ENCODE measurements around the gene CAMK4. TPM values are rescaled to one million over a fixed set of nuclear protein-coding genes. Genes with fewer than 3 reads are reported as not detected.

Gene CAMK4
- total and polyA plus RNA-seq, 7 donors: 0.02 to 1.00 (median 0.15) TPM; not detected in 1

- TF ChIP-seq CTCF (IDR thresholded peaks at IDR 0.05): no peak
- Histone ChIP-seq H3K27me3 (ENCODE audit: insufficient read depth in 3 of 3, low read length in 2 of 3) (no peaks in the 10 kb centered on the region), H3K27ac (no peak overlapping the region), H3K4me3 (no peak overlapping the region), H3K4me1 (no peaks in the 10 kb centered on the region), H3K9me3 (no peaks in the 10 kb centered on the region), H3K36me3 (ENCODE audit: insufficient read depth in 1 of 2, low read depth in 1 of 2) (no peaks in the 10 kb centered on the region)
- DNase-seq (no peak), ATAC-seq (no peak)
- WGBS, 3 donors: 69 to 79% (median 72%) methylated on average over 2 of the region's 2 CpGs
- intact Hi-C loops (cut with DNase I): no loop called here
Observed at GRCh38 chr5:111453747-111454146, 229.6 kb downstream of the CAMK4 start.

- DNase-seq (no peak), ATAC-seq (no peak)
- Histone ChIP-seq H3K4me3 (no peak overlapping the region), H3K27me3 (ENCODE audit: insufficient read depth in 3 of 3, low read length in 2 of 3) (no peaks in the 10 kb centered on the region), H3K36me3 (ENCODE audit: insufficient read depth in 1 of 2, low read depth in 1 of 2) (no peaks in the 10 kb centered on the region), H3K4me1 (no peaks in the 10 kb centered on the region), H3K27ac (no peak overlapping the region), H3K9me3 (no peaks in the 10 kb centered on the region)
- 54 to 72% (median 65%) methylated on average over 3 of the region's 3 CpGs for WGBS, 3 donors
- no peak for TF ChIP-seq CTCF (IDR thresholded peaks at IDR 0.05)
- intact Hi-C loops (cut with DNase I): no loop called here
Observed at GRCh38 chr5:111454198-111454622, 230.0 kb downstream of the CAMK4 start.

- 63 to 68% (median 65%) methylated on average over 2 of the region's 2 CpGs for WGBS, 3 donors
- TF ChIP-seq CTCF (IDR thresholded peaks at IDR 0.05): no peak
- Histone ChIP-seq H3K27ac (no peak overlapping the region), H3K4me1 (no peaks in the 10 kb centered on the region), H3K4me3 (no peak overlapping the region), H3K36me3 (ENCODE audit: insufficient read depth in 1 of 2, low read depth in 1 of 2) (no peaks in the 10 kb centered on the region), H3K27me3 (ENCODE audit: insufficient read depth in 3 of 3, low read length in 2 of 3) (no peaks in the 10 kb centered on the region), H3K9me3 (no peaks in the 10 kb centered on the region)
- intact Hi-C loops (cut with DNase I): no loop called here
- DNase-seq (no peak), ATAC-seq (no peak)
Observed at GRCh38 chr5:111454776-111455175, 230.6 kb downstream of the CAMK4 start.

DNA sequence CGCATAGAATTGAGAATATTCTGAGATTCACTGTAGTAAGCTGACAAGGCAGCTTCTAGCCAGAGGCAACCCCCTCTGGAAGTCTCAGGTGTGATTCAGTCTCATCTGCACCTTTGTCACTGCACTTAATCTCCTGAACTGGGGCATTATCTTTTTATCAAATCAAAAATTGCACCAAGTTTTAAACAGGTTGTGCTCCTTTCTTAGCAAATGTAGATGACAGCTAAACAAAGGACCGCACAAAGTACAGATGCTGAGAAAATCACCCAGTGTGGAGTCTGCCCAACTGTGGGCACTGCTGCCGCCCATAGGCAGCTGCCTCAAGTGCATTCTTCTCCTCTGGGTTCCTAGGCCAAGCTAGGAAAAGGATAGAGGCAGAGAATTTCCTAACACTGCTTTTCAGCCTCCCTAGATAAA, 237.1 kb downstream of the CAMK4 start:
- H3K27ac ChIP-seq: no peak overlapping the region
- DNase-seq (no peak), ATAC-seq (no peak)
- no peaks in the 10 kb centered on the region for H3K36me3 ChIP-seq (ENCODE audit: insufficient read depth in 1 of 2, low read depth in 1 of 2)
- no peak for TF ChIP-seq CTCF (IDR thresholded peaks at IDR 0.05)
- 39 to 47% (median 40%) methylated on average over 3 of the region's 3 CpGs for WGBS, 3 donors
- H3K4me1 ChIP-seq: no peaks in the 10 kb centered on the region
- H3K9me3 ChIP-seq: no peaks in the 10 kb centered on the region
- no peak overlapping the region for H3K4me3 ChIP-seq
- H3K27me3 ChIP-seq (ENCODE audit: insufficient read depth in 3 of 3, low read length in 2 of 3): no peaks in the 10 kb centered on the region
- intact Hi-C loops (cut with DNase I): no loop called here

- Histone ChIP-seq H3K9me3 (no peaks in the 10 kb centered on the region), H3K36me3 (ENCODE audit: insufficient read depth in 1 of 2, low read depth in 1 of 2) (no peaks in the 10 kb centered on the region), H3K4me1 (no peaks in the 10 kb centered on the region), H3K4me3 (no peak overlapping the region), H3K27me3 (ENCODE audit: insufficient read depth in 3 of 3, low read length in 2 of 3) (no peaks in the 10 kb centered on the region), H3K27ac (no peak overlapping the region)
- ATAC-seq (no peak), DNase-seq (no peak)
- intact Hi-C loops (cut with DNase I): no loop called here
- TF ChIP-seq CTCF (IDR thresholded peaks at IDR 0.05): no peak
- WGBS, 3 donors: 79 to 90% (median 83%) methylated on average over 2 of the region's 2 CpGs
Observed at GRCh38 chr5:111461934-111462333, 237.8 kb downstream of the CAMK4 start.

All from psoas muscle (tissue), 8 donors.